Measurements from ENCODE around the gene CRADD. TPM values are rescaled to one million over a fixed set of nuclear protein-coding genes. Genes with fewer than 3 reads are reported as not detected.

CRADD gene
- total RNA-seq, 1 experiment from 2014 or later = 10.1 TPM

DNA sequence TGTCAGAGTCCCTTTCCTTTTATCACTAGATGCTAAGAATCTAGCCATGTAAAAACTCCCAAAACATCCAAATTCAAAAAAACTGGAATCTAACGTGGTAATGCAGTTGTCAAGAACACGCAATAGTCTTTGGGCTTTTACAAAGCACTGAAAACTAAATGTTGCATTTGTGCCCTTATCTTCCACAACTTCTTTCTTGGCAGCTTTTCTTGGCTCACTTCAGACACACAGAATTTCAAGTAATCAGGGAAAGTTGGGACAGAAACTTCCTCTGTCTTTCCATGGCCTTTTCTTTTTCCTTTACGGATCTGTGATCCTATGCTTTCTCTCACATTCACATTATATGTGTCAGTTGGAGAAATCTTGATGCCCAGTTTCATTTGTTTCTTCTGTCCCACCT lies 136.0 kb downstream of the CRADD start:
- Mint-ChIP-seq H3K4me3 (ENCODE audit: low read depth, unreplicated experiment) (no peak overlapping the region), H3K27ac (ENCODE audit: unreplicated experiment) (no peak overlapping the region), H3K9me3 (ENCODE audit: low read depth, unreplicated experiment) (peaks cover 4% of the 10 kb centered on the region), H3K4me1 (ENCODE audit: low read depth, unreplicated experiment) (no peaks in the 10 kb centered on the region), H3K27me3 (ENCODE audit: unreplicated experiment) (no peaks in the 10 kb centered on the region), H3K36me3 (ENCODE audit: insufficient read depth, unreplicated experiment) (no peaks in the 10 kb centered on the region)
- CTCF ChIA-PET = no interaction called here
- intact Hi-C loops (cut with micrococcal nuclease; ENCODE audit: unreplicated experiment) = no loop called here
- BruUV-seq (replicated peaks) = no TSS peak
- TF ChIP-seq, protein P1, sequence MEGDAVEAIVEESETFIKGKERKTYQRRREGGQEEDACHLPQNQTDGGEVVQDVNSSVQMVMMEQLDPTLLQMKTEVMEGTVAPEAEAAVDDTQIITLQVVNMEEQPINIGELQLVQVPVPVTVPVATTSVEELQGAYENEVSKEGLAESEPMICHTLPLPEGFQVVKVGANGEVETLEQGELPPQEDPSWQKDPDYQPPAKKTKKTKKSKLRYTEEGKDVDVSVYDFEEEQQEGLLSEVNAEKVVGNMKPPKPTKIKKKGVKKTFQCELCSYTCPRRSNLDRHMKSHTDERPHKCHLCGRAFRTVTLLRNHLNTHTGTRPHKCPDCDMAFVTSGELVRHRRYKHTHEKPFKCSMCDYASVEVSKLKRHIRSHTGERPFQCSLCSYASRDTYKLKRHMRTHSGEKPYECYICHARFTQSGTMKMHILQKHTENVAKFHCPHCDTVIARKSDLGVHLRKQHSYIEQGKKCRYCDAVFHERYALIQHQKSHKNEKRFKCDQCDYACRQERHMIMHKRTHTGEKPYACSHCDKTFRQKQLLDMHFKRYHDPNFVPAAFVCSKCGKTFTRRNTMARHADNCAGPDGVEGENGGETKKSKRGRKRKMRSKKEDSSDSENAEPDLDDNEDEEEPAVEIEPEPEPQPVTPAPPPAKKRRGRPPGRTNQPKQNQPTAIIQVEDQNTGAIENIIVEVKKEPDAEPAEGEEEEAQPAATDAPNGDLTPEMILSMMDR (IDR thresholded peaks at IDR 0.05; ENCODE audit: unreplicated experiment) = no peak
- DNase-seq = no peak

DNA sequence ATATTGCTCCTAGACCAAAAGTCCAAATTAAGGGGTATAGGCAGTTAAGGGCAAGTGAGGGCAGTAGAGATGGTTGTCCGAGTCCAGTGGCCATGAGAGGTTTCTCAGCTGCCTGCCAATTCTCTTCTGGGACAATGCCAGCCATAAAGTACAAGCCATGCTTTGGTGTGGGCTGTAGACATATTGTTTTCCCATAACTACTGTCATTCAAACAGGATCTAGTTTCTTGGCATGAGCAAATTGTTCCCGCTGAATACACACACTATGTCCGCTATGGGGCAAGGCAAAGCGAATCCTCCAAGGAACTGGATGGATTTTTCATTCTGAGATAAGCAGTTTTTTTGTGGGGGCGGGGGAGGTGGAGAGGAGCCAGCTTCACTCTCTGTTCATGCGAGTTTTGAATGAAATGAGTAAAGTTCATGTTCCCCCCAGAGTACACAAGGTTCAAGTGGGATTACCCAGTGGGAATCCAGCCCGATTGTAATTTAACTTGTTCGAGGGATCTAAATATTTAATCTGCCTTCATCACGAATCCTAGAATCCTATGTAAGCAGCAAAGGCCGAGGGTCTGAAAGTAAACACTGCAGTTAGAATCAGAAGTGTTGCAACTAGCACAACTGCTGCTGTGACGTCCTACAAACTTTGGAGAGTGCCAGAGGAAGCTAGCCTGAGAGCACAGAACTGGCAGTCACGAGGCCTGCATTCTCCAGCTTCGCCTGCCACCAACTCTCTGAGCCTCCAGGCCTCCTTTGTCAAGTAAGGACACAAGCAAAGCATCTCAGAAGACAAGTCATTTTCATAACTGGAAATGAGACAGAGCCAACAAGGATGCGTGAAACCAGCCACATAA lies 137.0 kb downstream of the CRADD start:
- no peaks in the 10 kb centered on the region for H3K27me3 Mint-ChIP-seq (ENCODE audit: unreplicated experiment)
- DNase-seq = no peak
- no peaks in the 10 kb centered on the region for H3K4me1 Mint-ChIP-seq (ENCODE audit: low read depth, unreplicated experiment)
- no peaks in the 10 kb centered on the region for H3K36me3 Mint-ChIP-seq (ENCODE audit: insufficient read depth, unreplicated experiment)
- H3K9me3 Mint-ChIP-seq (ENCODE audit: low read depth, unreplicated experiment) = peaks cover 4% of the 10 kb centered on the region
- CTCF ChIA-PET = no interaction called here
- TF ChIP-seq, protein P1 (IDR thresholded peaks at IDR 0.05; ENCODE audit: unreplicated experiment) = no peak
- no peak overlapping the region for H3K4me3 Mint-ChIP-seq (ENCODE audit: low read depth, unreplicated experiment)
- intact Hi-C loops (cut with micrococcal nuclease; ENCODE audit: unreplicated experiment) = no loop called here
- no peak overlapping the region for H3K27ac Mint-ChIP-seq (ENCODE audit: unreplicated experiment)
- BruUV-seq (replicated peaks) = no TSS peak

DNA sequence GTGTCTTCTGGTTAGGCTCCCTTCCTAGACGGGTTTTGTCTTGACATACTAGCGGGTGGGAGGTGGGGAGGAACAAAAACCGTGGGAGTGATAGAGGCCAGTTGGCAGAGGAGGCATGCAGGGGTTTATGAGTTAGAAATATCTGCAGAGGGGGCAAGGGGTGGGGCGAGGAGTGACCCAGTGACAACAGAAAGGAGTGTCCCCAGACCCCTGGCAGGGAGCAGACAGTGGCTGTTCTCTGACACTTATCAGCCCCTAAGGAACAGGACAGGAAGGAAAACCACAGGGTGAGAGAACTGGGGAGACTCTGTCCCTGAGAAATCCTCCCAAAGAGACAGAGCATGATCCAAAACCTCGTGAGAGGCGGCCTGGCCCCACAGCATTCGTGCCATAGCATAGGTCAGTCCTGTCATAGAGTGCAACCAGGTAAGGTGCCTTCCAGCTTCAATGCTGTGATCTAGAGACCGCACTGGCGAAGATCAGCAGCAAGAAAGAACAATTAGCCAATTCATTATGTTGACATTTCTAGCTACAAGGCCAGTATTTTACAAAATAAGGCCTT lies 141.4 kb downstream of the CRADD start:
- H3K4me1 Mint-ChIP-seq (ENCODE audit: low read depth, unreplicated experiment) = no peaks in the 10 kb centered on the region
- H3K27me3 Mint-ChIP-seq (ENCODE audit: unreplicated experiment) = no peaks in the 10 kb centered on the region
- H3K9me3 Mint-ChIP-seq (ENCODE audit: low read depth, unreplicated experiment) = no peaks in the 10 kb centered on the region
- H3K27ac Mint-ChIP-seq (ENCODE audit: unreplicated experiment) = no peak overlapping the region
- no peak for DNase-seq
- intact Hi-C loops (cut with micrococcal nuclease; ENCODE audit: unreplicated experiment) = no loop called here
- TF ChIP-seq, protein P1 (IDR thresholded peaks at IDR 0.05; ENCODE audit: unreplicated experiment) = no peak
- CTCF ChIA-PET = interaction anchor here (0.6 kb wide), 2 partner anchors 11 to 802 kb away, joined by 7 to 10 read pairs; no protein-coding TSS in a partner anchor
- H3K4me3 Mint-ChIP-seq (ENCODE audit: low read depth, unreplicated experiment) = no peak overlapping the region
- BruUV-seq (replicated peaks) = no TSS peak
- no peaks in the 10 kb centered on the region for H3K36me3 Mint-ChIP-seq (ENCODE audit: insufficient read depth, unreplicated experiment)

DNA sequence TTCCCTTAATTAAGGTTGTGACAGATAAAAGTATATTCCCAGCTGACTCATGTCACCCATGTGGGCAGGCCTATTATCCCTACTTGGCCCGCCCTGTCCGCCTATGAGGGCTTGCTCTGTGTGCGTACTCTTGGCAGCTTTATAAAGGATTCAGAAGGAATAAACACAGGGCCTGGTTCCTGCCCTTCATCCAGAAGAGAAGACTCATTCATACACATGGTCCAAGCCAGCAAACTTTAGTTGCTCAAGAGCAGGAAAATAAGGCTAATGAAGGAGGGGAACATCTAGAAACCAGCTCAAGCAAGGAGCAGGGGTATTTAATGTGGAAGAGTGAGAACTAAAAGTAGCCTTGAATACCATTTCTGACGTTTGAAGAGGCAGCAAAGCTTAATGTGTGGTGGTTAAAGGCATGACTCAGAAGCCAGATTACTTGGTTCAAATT lies 141.9 kb downstream of the CRADD start:
- no TSS peak for BruUV-seq (replicated peaks)
- H3K9me3 Mint-ChIP-seq (ENCODE audit: low read depth, unreplicated experiment) = no peaks in the 10 kb centered on the region
- no peaks in the 10 kb centered on the region for H3K36me3 Mint-ChIP-seq (ENCODE audit: insufficient read depth, unreplicated experiment)
- TF ChIP-seq, protein P1 (IDR thresholded peaks at IDR 0.05; ENCODE audit: unreplicated experiment) = no peak
- intact Hi-C loops (cut with micrococcal nuclease; ENCODE audit: unreplicated experiment) = no loop called here
- H3K4me1 Mint-ChIP-seq (ENCODE audit: low read depth, unreplicated experiment) = no peaks in the 10 kb centered on the region
- no peak for DNase-seq
- no peak overlapping the region for H3K4me3 Mint-ChIP-seq (ENCODE audit: low read depth, unreplicated experiment)
- no peak overlapping the region for H3K27ac Mint-ChIP-seq (ENCODE audit: unreplicated experiment)
- CTCF ChIA-PET = interaction anchor here (0.6 kb wide), 2 partner anchors 11 to 802 kb away, joined by 7 to 10 read pairs; no protein-coding TSS in a partner anchor
- H3K27me3 Mint-ChIP-seq (ENCODE audit: unreplicated experiment) = no peaks in the 10 kb centered on the region
